Nephron progenitor cell (in vitro differentiated cells): Measurements from ENCODE around the gene SKA3.
"Not testable (repeated sequence)": the region's sequence is repeated elsewhere in the genome, so short reads cannot be mapped to it uniquely, and the experiment has no call there.

Experiments
- DNase-seq: peaks from one replicate; pipeline ENCODE4 v3.0.0; 2021
- H3K27ac Mint-ChIP-seq: 2 replicates; pipeline ENCODE4 v1.8.0; 2021; ENCODE audit warnings: mild to moderate bottlenecking, moderate library complexity, mixed read lengths
- H3K27me3 Mint-ChIP-seq: 2 replicates; pipeline ENCODE4 v1.8.0; 2021; ENCODE audit warnings: mild to moderate bottlenecking, low read depth, mixed read lengths; ENCODE audit not compliant: poor library complexity
- H3K36me3 Mint-ChIP-seq: 2 replicates; pipeline ENCODE4 v1.8.0; 2021; ENCODE audit warnings: low read depth, mixed read lengths
- H3K4me1 Mint-ChIP-seq: 2 replicates; pipeline ENCODE4 v1.8.0; 2021; ENCODE audit warnings: mixed read lengths
- H3K4me3 Mint-ChIP-seq: 2 replicates; pipeline ENCODE4 v1.8.0; 2021; ENCODE audit warnings: mild to moderate bottlenecking, moderate library complexity, mixed read lengths
- H3K9me3 Mint-ChIP-seq: 2 replicates; pipeline ENCODE4 v1.8.0; 2021; ENCODE audit warnings: mild to moderate bottlenecking, moderate library complexity, mixed read lengths
- CTCF ChIP-seq: fragments of 200-600 bp; sonication (generic); IDR thresholded peaks from 2 replicates; pipeline ENCODE4 v1.5.0; 2021; ENCODE audit warnings: antibody characterized with exemption

The SKA3 gene

GRCh38 chr13:21181671-21182070 lies 5.3 kb upstream of the SKA3 start:
- peaks cover 10% of the 10 kb centered on the region for H3K4me1 Mint-ChIP-seq
- DNase-seq = no peak
- H3K27me3 Mint-ChIP-seq = peaks cover 4% of the 10 kb centered on the region
- TF ChIP-seq CTCF = no peak
- no peak overlapping the region for H3K4me3 Mint-ChIP-seq
- H3K27ac Mint-ChIP-seq = no peak overlapping the region
- peaks cover 44% of the 10 kb centered on the region for H3K9me3 Mint-ChIP-seq
- peaks cover 53% of the 10 kb centered on the region for H3K36me3 Mint-ChIP-seq

GRCh38 chr13:21176982-21177284 lies 581 bp upstream of the SKA3 start:
- H3K27me3 Mint-ChIP-seq = no peaks in the 10 kb centered on the region
- H3K4me1 Mint-ChIP-seq = peaks cover 20% of the 10 kb centered on the region
- H3K9me3 Mint-ChIP-seq = peaks cover 13% of the 10 kb centered on the region
- peaks cover 49% of the 10 kb centered on the region for H3K36me3 Mint-ChIP-seq
- H3K27ac Mint-ChIP-seq = peak overlapping the region; percentile 98
- H3K4me3 Mint-ChIP-seq = peak overlapping the region; percentile 97
- DNase-seq = no peak
- TF ChIP-seq CTCF = no peak

- Mint-ChIP-seq H3K36me3 (peaks cover 49% of the 10 kb centered on the region), H3K9me3 (peaks cover 9% of the 10 kb centered on the region), H3K4me3 (peak overlapping the region; percentile 97), H3K4me1 (peaks cover 20% of the 10 kb centered on the region), H3K27ac (peak overlapping the region; percentile 98), H3K27me3 (no peaks in the 10 kb centered on the region)
- TF ChIP-seq CTCF = no peak
- DNase-seq = no peak
Measured at GRCh38 chr13:21175656-21176214, 617 bp downstream of the SKA3 start.

GRCh38 chr13:21173767-21174166 lies 2.6 kb downstream of the SKA3 start:
- not testable (repeated sequence) for H3K4me3 Mint-ChIP-seq, DNase-seq, H3K9me3 Mint-ChIP-seq, H3K27ac Mint-ChIP-seq, H3K27me3 Mint-ChIP-seq
- Mint-ChIP-seq H3K4me1 (peaks cover 20% of the 10 kb centered on the region), H3K36me3 (peaks cover 53% of the 10 kb centered on the region)

GRCh38 chr13:21171420-21171819 lies 4.9 kb downstream of the SKA3 start:
- Mint-ChIP-seq H3K27ac (no peak overlapping the region), H3K4me1 (peaks cover 9% of the 10 kb centered on the region), H3K36me3 (peaks cover 45% of the 10 kb centered on the region), H3K9me3 (no peaks in the 10 kb centered on the region), H3K4me3 (no peak overlapping the region), H3K27me3 (no peaks in the 10 kb centered on the region)
- no peak for TF ChIP-seq CTCF
- no peak for DNase-seq

- H3K36me3 Mint-ChIP-seq = peaks cover 30% of the 10 kb centered on the region
- not testable (repeated sequence) for H3K27me3 Mint-ChIP-seq, H3K4me3 Mint-ChIP-seq, H3K4me1 Mint-ChIP-seq, H3K9me3 Mint-ChIP-seq, H3K27ac Mint-ChIP-seq, DNase-seq
Measured at GRCh38 chr13:21165606-21166005, 10.7 kb downstream of the SKA3 start.

- no peak for TF ChIP-seq CTCF
Measured at GRCh38 chr13:21164631-21165030, 11.7 kb downstream of the SKA3 start.

More at GRCh38 chr13:21164631-21165030, 11.7 kb downstream of the SKA3 start:
- H3K27ac Mint-ChIP-seq = no peak overlapping the region
- no peaks in the 10 kb centered on the region for H3K27me3 Mint-ChIP-seq
- DNase-seq = no peak
- H3K36me3 Mint-ChIP-seq = peaks cover 33% of the 10 kb centered on the region
- no peak overlapping the region for H3K4me3 Mint-ChIP-seq
- H3K4me1 Mint-ChIP-seq = no peaks in the 10 kb centered on the region
- no peaks in the 10 kb centered on the region for H3K9me3 Mint-ChIP-seq
